ENCODE measurements around the gene OGFOD3.
A peak's percentile ranks its signal among the peaks of the same experiment; 100 is the strongest.
"Not testable (repeated sequence)": the region's sequence is repeated elsewhere in the genome, so short reads cannot be mapped to it uniquely, and the experiment has no call there.

OGFOD3 gene

DNA sequence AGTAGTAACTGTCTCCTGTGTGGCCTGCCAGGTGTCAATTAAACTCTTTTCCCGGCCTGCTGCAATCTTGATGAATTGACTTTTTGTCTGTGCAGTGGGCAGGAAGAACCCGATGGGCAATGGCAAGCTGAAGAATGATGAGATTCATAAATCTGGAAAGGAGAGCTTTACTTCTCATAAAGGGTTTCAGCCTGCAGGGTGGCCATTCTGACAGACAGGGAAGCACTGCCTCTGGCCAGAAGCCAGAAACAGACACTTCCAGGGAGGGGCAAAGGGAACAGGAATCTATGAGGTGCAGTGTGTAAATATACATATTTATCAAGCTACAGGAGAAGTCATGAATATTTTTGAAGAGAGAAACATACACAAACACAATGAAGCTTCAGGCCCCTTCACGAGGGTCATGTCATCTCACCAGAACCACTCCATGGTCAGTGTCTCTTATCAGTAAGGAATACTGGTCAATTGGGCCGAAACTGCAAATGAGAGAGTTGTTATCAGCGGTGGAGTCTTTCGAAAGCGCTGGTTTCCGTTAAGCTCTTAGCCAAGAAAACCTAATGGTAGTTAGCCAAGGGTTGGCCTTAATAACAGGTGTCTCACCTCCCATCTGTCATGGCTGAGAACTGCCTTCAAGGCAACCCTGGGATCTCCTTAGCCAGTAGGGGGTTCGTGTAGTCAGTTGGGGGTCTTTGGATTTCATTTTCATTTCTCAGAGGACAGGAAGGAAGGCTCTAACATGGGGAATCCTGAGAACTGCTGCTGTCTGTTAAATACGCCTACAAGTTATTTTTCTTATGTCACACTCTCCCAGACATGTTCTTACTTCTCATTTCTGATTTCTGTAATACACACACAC is 38.9 kb upstream of the OGFOD3 start:
- Histone ChIP-seq H3K9ac (ENCODE audit: low read depth, low read length) (peak overlapping the region; percentile 9), H3K4me1 (ENCODE audit: control insufficient read depth, insufficient read depth, low read length) (peaks cover 4% of the 10 kb centered on the region), H3K36me3 (ENCODE audit: control insufficient read depth, insufficient read depth, low read length) (peaks cover 9% of the 10 kb centered on the region), H3K27me3 (ENCODE audit: control insufficient read depth, insufficient read depth, low read length) (no peaks in the 10 kb centered on the region), H3K9me3 (ENCODE audit: control insufficient read depth, insufficient read depth, low read length) (no peaks in the 10 kb centered on the region), H3K4me3 (ENCODE audit: low read depth, low read length) (peak overlapping the region; percentile 72)

DNA sequence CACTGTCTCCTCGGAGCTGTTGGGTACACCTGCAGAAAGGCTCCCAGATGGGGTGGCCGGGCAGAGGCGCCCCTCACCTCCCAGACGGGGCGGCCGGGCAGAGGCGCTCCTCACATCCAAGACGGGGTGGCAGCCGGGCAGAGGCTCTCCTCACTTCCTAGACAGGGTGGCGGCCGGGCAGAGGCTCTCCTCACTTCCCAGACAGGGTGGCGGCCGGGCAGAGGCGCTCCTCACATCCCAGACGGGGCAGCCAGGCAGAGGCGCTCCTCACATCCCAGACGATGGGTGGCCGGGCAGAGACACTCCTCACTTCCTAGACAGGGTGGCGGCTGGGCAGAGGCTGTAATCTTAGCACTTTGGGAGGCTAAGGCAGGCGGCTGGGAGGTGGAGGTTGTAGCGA is 35.3 kb upstream of the OGFOD3 start:
- H3K4me3 ChIP-seq (ENCODE audit: low read depth, low read length); H3K27me3 ChIP-seq (ENCODE audit: control insufficient read depth, insufficient read depth, low read length); H3K4me1 ChIP-seq (ENCODE audit: control insufficient read depth, insufficient read depth, low read length); H3K9ac ChIP-seq (ENCODE audit: low read depth, low read length); H3K36me3 ChIP-seq (ENCODE audit: control insufficient read depth, insufficient read depth, low read length); H3K9me3 ChIP-seq (ENCODE audit: control insufficient read depth, insufficient read depth, low read length): not testable (repeated sequence)

DNA sequence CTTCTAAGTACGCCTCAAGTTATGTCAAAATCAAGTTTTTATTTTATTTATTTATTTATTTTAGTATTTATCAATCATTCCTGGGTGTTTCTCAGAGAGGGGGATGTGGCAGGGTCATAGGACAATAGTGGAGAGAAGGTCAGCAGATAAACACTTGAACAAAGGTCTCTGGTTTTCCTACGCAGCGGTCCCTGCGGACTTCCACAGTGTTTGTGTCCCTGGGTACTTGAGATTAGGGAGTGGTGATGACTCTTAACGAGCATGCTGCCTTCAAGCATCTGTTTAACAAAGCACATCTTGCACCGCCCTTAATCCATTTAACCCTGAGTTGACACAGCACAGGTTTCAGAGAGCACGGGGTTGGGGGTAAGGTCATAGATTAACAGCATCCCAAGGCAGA is 34.8 kb upstream of the OGFOD3 start:
- H3K4me1 ChIP-seq (ENCODE audit: control insufficient read depth, insufficient read depth, low read length); H3K4me3 ChIP-seq (ENCODE audit: low read depth, low read length); H3K9ac ChIP-seq (ENCODE audit: low read depth, low read length); H3K9me3 ChIP-seq (ENCODE audit: control insufficient read depth, insufficient read depth, low read length); H3K36me3 ChIP-seq (ENCODE audit: control insufficient read depth, insufficient read depth, low read length); H3K27me3 ChIP-seq (ENCODE audit: control insufficient read depth, insufficient read depth, low read length): not testable (repeated sequence)

DNA sequence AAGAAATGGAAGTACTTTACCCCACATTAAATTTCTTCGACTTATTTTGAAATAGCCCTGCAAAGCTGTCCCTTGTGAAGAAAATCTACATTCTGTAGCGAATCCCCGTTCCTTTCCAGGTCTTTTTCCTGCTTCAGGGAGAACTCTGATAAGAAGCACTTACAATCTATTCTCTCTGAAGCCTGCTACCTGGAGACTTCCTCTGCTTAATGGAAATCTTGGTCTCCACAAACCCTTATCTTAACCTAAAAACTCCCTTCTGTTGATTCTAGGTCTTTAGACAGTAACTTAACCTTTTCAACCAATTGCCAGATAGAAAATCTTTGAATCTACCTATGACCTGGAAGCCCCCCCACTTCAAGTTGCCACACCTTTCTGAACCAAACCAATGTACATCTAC is 33.8 kb upstream of the OGFOD3 start:
- H3K4me1 ChIP-seq (ENCODE audit: control insufficient read depth, insufficient read depth, low read length): peaks cover 4% of the 10 kb centered on the region
- H3K9me3 ChIP-seq (ENCODE audit: control insufficient read depth, insufficient read depth, low read length): no peaks in the 10 kb centered on the region
- no peaks in the 10 kb centered on the region for H3K36me3 ChIP-seq (ENCODE audit: control insufficient read depth, insufficient read depth, low read length)
- no peaks in the 10 kb centered on the region for H3K27me3 ChIP-seq (ENCODE audit: control insufficient read depth, insufficient read depth, low read length)
- no peak overlapping the region for H3K4me3 ChIP-seq (ENCODE audit: low read depth, low read length)
- H3K9ac ChIP-seq (ENCODE audit: low read depth, low read length): no peak overlapping the region

DNA sequence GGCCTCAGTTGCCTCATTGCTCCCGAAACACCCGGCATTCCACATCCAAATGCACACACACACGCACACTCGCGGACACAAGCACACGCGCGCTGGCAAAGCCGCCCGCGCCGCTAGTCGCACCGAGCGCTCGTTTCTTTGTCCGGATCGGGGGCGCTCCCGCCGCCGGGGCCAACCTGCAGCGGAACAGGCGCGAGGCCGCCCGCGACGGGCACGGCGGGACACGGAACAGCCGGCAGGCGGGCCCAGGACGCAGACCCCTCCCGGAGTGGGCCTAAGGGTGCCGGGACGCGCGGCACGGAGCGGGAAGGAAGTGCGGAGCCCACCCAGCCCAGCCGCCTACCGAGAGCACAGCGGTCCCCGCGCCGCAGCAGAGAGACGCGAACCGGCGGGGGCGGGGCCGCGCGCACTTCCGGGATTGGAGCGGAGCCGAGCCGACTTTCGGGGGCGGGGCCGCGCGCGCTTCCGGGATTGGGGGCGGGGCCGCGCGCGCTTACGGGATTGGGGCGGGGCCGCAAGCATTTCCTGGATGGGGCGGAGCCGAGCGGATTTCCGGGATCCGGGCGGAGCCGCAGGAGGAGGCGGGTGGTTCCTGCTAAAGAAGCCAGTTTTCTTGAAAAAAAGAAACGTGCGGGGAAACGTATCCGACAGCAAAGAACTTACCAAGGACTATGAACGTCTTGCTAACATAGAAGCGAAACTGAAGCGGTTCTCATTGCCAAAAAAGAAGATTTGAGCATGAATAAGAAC is 32.1 kb upstream of the OGFOD3 start, which contains the start of gene CYBC1:
Gene CYBC1 (minus strand): TSS at position 396 of the 750 bp plus-strand sequence. CDS start 1,498 bp downstream, outside the sequence.
- Histone ChIP-seq H3K9ac (ENCODE audit: low read depth, low read length) (peak within 1 kb of the TSS; percentile 60), H3K4me3 (ENCODE audit: low read depth, low read length) (peak within 1 kb of the TSS; percentile 80), H3K36me3 (ENCODE audit: control insufficient read depth, insufficient read depth, low read length) (peaks cover 5% of the 10 kb centered on the region), H3K9me3 (ENCODE audit: control insufficient read depth, insufficient read depth, low read length) (no peaks in the 10 kb centered on the region), H3K27me3 (ENCODE audit: control insufficient read depth, insufficient read depth, low read length) (no peaks in the 10 kb centered on the region), H3K4me1 (ENCODE audit: control insufficient read depth, insufficient read depth, low read length) (peaks cover 4% of the 10 kb centered on the region)

DNA sequence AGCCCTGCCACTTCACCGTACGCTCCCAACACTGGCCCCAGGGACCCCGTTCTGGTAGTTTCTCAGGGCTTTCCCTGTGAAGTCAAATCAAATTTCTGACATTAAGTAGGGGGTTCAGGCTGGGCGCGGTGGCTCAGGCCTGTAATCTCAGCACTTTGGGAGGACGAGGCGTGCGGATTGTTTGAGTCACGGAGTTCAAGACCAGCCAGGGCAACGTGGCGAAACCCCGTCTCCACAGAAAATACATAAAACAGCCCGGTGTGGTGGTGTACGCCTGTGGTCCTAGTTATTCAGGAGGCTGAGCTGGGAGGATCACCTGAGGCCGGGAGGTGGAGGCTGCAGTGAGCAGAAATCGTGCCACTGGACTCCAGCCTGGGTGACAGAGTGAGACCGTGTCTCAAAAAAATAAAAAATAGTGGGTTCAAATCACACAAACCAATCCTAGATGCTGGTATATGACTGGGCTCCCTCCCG is 31.5 kb upstream of the OGFOD3 start:
- Histone ChIP-seq H3K27me3 (ENCODE audit: control insufficient read depth, insufficient read depth, low read length) (no peaks in the 10 kb centered on the region), H3K4me3 (ENCODE audit: low read depth, low read length) (peak overlapping the region; percentile 80), H3K9me3 (ENCODE audit: control insufficient read depth, insufficient read depth, low read length) (no peaks in the 10 kb centered on the region), H3K9ac (ENCODE audit: low read depth, low read length) (peak overlapping the region; percentile 60), H3K4me1 (ENCODE audit: control insufficient read depth, insufficient read depth, low read length) (peaks cover 4% of the 10 kb centered on the region), H3K36me3 (ENCODE audit: control insufficient read depth, insufficient read depth, low read length) (peaks cover 9% of the 10 kb centered on the region)

DNA sequence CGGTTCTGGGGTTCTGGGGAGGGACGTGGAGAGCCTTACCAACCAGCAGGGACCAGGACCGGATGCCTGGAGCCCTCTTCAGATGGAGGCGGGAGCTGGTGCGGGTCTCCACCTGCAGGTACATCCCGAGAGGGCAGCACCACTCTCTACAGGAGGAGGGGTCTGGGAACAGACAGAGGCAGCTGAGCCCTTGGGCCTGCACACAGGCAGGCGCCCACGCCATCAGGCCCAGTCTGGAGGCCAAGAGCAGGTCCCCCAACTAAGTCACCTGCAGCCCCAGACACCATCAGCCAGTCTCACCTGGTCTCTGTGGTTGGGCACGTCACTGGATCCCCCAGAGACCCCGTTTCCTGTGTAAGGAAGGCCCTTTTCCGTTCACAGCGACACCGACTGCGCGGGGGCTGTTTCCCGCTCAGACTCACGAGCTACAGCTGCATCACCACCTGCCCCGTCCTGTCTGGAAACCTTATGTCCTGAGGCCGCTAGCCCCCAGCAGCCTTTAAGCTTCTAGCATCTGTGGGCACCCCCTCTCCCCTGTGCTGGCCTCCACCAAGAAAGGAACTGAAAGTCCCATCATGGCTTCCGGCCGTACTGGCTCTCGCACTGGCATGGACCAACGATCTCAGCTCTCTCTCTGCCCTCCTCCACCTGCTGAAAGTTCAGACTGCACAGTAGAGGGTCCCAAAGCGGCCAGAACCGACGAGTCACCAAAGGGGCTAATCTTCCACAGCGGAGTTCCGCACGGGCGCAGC is 30.9 kb upstream of the OGFOD3 start:
- H3K9me3 ChIP-seq (ENCODE audit: control insufficient read depth, insufficient read depth, low read length): no peaks in the 10 kb centered on the region
- no peak overlapping the region for H3K4me3 ChIP-seq (ENCODE audit: low read depth, low read length)
- no peaks in the 10 kb centered on the region for H3K27me3 ChIP-seq (ENCODE audit: control insufficient read depth, insufficient read depth, low read length)
- no peak overlapping the region for H3K9ac ChIP-seq (ENCODE audit: low read depth, low read length)
- H3K36me3 ChIP-seq (ENCODE audit: control insufficient read depth, insufficient read depth, low read length): peaks cover 15% of the 10 kb centered on the region
- H3K4me1 ChIP-seq (ENCODE audit: control insufficient read depth, insufficient read depth, low read length): peaks cover 4% of the 10 kb centered on the region

DNA sequence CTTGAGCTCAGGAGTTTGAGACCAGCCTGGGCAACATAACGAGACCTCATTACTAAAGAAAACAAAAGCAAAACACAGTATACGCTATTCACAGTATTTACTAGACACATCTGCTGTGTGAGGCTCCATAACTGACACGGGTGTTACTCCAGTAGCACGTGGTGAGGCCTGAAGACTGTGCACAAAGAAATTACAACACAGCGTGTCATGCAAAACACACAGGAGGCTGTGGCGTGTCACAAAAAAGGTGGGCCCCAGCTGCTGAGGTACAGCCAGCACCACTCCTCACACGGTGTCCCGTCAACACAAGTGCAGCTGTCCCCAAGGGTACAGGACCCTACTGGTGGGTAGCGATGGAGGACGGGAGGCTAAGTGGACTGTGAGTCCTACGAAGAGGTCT is 29.5 kb upstream of the OGFOD3 start:
- no peaks in the 10 kb centered on the region for H3K9me3 ChIP-seq (ENCODE audit: control insufficient read depth, insufficient read depth, low read length)
- no peak overlapping the region for H3K9ac ChIP-seq (ENCODE audit: low read depth, low read length)
- no peak overlapping the region for H3K4me3 ChIP-seq (ENCODE audit: low read depth, low read length)
- no peaks in the 10 kb centered on the region for H3K27me3 ChIP-seq (ENCODE audit: control insufficient read depth, insufficient read depth, low read length)
- peaks cover 4% of the 10 kb centered on the region for H3K4me1 ChIP-seq (ENCODE audit: control insufficient read depth, insufficient read depth, low read length)
- H3K36me3 ChIP-seq (ENCODE audit: control insufficient read depth, insufficient read depth, low read length): peaks cover 27% of the 10 kb centered on the region

DNA sequence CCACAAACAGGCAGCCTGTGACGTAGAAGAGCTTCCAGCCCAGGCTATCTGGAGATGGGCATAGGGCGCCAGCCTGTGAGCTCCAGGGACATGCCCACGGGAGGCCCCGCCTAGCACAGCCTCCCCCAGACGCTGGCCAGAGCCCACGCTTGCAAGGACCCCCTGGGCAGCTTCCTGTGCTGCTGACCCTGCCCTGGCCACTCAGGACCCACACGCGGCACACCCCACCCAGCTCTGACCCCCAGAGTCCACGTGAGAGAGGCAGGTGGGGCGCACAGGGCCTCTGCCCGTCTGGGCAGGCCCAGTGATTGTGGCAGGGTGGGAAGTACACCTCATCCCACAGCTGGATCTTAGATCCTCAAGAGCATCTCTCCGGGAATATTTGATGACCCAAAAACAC is 28.3 kb upstream of the OGFOD3 start:
- H3K9ac ChIP-seq (ENCODE audit: low read depth, low read length): no peak overlapping the region

DNA sequence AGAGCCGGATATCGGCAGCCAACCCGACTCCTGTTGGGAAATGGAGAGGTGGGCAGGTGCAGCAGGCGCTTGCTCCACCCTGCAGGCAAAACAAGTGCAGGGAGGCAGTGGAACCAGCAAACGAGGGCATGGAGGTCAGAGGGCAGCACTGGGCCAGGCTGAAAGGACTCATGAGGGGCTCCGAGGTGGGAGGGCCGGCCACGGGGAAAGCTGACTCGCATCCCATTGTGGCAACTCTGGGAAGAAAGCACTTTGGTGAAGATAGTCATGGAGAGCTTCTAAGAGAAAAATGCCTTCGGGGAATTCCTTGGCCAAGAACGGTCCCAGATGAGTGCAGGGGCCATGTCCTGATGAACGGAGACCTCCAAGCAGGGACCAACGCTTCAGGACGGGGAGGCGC is 27.7 kb upstream of the OGFOD3 start:
- Histone ChIP-seq H3K9me3 (ENCODE audit: control insufficient read depth, insufficient read depth, low read length) (no peaks in the 10 kb centered on the region), H3K36me3 (ENCODE audit: control insufficient read depth, insufficient read depth, low read length) (peaks cover 31% of the 10 kb centered on the region), H3K4me3 (ENCODE audit: low read depth, low read length) (no peak overlapping the region), H3K4me1 (ENCODE audit: control insufficient read depth, insufficient read depth, low read length) (peaks cover 2% of the 10 kb centered on the region), H3K9ac (ENCODE audit: low read depth, low read length) (no peak overlapping the region), H3K27me3 (ENCODE audit: control insufficient read depth, insufficient read depth, low read length) (no peaks in the 10 kb centered on the region)

More for the DNA sequence above, 28.3 kb upstream of the OGFOD3 start:
- Histone ChIP-seq H3K9me3 (ENCODE audit: control insufficient read depth, insufficient read depth, low read length) (no peaks in the 10 kb centered on the region), H3K36me3 (ENCODE audit: control insufficient read depth, insufficient read depth, low read length) (peaks cover 31% of the 10 kb centered on the region), H3K4me3 (ENCODE audit: low read depth, low read length) (no peak overlapping the region), H3K4me1 (ENCODE audit: control insufficient read depth, insufficient read depth, low read length) (peaks cover 4% of the 10 kb centered on the region), H3K27me3 (ENCODE audit: control insufficient read depth, insufficient read depth, low read length) (no peaks in the 10 kb centered on the region)

DNA sequence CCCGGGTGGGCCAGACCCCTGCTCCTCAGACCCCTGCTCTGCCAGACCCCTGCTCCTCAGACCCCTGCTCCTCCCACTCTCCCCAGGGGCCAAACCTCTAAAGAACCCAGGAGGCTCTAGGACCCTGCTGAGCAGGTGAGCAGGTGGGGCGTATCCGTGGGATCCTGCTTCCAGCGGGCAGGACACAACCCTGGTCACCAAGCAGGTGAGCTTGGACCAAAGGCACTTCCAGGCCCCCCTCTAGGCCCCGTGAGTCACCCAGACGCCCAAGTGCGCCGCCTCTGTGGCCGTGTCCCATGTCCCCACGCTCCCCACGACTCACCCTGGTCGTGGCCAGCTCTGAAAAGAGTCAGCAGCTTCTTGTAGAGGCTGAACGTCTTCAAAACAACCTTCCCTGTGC is 27.2 kb upstream of the OGFOD3 start:
- H3K27me3 ChIP-seq (ENCODE audit: control insufficient read depth, insufficient read depth, low read length): no peaks in the 10 kb centered on the region

More for the DNA sequence above, 27.2 kb upstream of the OGFOD3 start:
- H3K4me3 ChIP-seq (ENCODE audit: low read depth, low read length): no peak overlapping the region
- no peaks in the 10 kb centered on the region for H3K4me1 ChIP-seq (ENCODE audit: control insufficient read depth, insufficient read depth, low read length)
- no peaks in the 10 kb centered on the region for H3K9me3 ChIP-seq (ENCODE audit: control insufficient read depth, insufficient read depth, low read length)
- H3K9ac ChIP-seq (ENCODE audit: low read depth, low read length): no peak overlapping the region
- peaks cover 31% of the 10 kb centered on the region for H3K36me3 ChIP-seq (ENCODE audit: control insufficient read depth, insufficient read depth, low read length)
